ENCODE measurements around the gene CPVL. TPM values are rescaled to one million over a fixed set of nuclear protein-coding genes. Genes with fewer than 3 reads are reported as not detected.

Gene CPVL
- total RNA-seq = 10 to 100 TPM in 1 of 2 donors, 1 to 10 TPM in 1; 2.7 to 11.8 TPM

GRCh38 chr7:29146057-29146706 is at the start of gene CPVL:
Gene CPVL (minus strand): TSS chr7:29146537. CDS start chr7:29121061, 25,476 bp downstream.
- Histone ChIP-seq H3K4me1 (peaks cover 0 to 19% of the 10 kb centered on the region in 2 donors), H3K4me3 (peak within 1 kb of the TSS; percentile 19 to 47), H3K9me3 (no peaks in the 10 kb centered on the region), H3K27ac (peak within 1 kb of the TSS; percentile 3 to 38), H3K36me3 (no peaks in the 10 kb centered on the region), H3K27me3 (no peaks in the 10 kb centered on the region)
- DNase-seq (ENCODE audit: low spot score) = peak; percentile 75
- TF ChIP-seq, protein P1, sequence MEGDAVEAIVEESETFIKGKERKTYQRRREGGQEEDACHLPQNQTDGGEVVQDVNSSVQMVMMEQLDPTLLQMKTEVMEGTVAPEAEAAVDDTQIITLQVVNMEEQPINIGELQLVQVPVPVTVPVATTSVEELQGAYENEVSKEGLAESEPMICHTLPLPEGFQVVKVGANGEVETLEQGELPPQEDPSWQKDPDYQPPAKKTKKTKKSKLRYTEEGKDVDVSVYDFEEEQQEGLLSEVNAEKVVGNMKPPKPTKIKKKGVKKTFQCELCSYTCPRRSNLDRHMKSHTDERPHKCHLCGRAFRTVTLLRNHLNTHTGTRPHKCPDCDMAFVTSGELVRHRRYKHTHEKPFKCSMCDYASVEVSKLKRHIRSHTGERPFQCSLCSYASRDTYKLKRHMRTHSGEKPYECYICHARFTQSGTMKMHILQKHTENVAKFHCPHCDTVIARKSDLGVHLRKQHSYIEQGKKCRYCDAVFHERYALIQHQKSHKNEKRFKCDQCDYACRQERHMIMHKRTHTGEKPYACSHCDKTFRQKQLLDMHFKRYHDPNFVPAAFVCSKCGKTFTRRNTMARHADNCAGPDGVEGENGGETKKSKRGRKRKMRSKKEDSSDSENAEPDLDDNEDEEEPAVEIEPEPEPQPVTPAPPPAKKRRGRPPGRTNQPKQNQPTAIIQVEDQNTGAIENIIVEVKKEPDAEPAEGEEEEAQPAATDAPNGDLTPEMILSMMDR (IDR thresholded peaks at IDR 0.05) = no peak

DNA sequence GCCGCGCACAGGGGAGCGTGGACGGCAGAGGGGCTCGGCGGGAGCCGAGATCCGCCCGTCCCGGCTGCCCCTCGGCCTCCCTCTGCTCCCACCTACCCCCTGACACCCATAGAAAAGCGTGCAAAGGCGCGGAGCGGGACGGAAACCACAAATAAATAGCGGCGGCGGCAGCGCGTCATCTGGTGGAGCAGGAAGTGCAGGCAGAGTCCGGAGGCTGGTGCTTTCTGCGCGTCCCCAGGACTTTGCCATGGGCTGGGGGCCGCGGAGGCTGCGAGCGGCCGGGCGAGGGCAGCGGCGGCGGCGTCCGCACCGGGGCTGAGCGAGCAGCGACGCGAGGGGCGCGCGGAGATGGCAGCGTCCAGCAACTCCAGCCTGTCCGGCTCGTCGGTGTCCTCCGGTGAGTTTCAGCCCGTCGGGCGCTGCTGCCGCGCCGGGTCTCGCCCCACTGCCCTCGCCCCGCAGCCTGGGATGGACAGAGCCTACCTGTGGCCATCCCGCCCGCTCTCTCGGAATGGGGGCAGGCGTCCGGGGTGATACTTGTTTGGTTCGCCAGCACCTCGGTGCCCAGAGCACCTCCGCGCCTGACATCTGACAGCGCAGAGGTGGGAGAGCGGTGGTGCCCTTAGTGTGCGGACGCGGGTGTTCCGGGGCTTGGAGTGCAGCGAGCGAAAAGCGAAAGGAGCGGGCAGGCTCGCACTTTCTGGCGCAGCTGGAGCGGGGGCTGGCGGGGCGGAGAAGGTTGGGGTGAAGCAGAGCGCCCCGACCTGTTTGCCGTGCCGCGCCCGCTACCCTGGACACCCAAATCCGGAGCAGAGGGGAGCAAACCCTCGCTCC is 48.5 kb upstream of the CPVL start, which contains the start of gene CHN2:
Gene CHN2, plus strand, starts transcription at position 182 of the 834 bp plus-strand sequence.
- Histone ChIP-seq H3K4me1 (peaks cover 0 to 19% of the 10 kb centered on the region in 2 donors), H3K27me3 (no peaks in the 10 kb centered on the region), H3K27ac (peak within 1 kb of the TSS in 1 of 2 donors; percentile 41), H3K9me3 (no peaks in the 10 kb centered on the region), H3K36me3 (no peaks in the 10 kb centered on the region), H3K4me3 (peak within 1 kb of the TSS; percentile 43 to 60)
- TF ChIP-seq, protein P1 (IDR thresholded peaks at IDR 0.05) = no peak
- peak; percentile 66 for DNase-seq (ENCODE audit: low spot score)

GRCh38 chr7:29194206-29194593 is 47.9 kb upstream of the CPVL start:
- no peaks in the 10 kb centered on the region for H3K36me3 ChIP-seq
- TF ChIP-seq, protein P1 (IDR thresholded peaks at IDR 0.05) = no peak
- DNase-seq (ENCODE audit: low spot score) = no peak
- no peaks in the 10 kb centered on the region for H3K27me3 ChIP-seq
- peak overlapping the region in 1 of 2 donors; percentile 41 for H3K27ac ChIP-seq
- H3K4me1 ChIP-seq = peaks cover 0 to 23% of the 10 kb centered on the region in 2 donors
- no peaks in the 10 kb centered on the region for H3K9me3 ChIP-seq
- H3K4me3 ChIP-seq = peak overlapping the region; percentile 43 to 60

DNA sequence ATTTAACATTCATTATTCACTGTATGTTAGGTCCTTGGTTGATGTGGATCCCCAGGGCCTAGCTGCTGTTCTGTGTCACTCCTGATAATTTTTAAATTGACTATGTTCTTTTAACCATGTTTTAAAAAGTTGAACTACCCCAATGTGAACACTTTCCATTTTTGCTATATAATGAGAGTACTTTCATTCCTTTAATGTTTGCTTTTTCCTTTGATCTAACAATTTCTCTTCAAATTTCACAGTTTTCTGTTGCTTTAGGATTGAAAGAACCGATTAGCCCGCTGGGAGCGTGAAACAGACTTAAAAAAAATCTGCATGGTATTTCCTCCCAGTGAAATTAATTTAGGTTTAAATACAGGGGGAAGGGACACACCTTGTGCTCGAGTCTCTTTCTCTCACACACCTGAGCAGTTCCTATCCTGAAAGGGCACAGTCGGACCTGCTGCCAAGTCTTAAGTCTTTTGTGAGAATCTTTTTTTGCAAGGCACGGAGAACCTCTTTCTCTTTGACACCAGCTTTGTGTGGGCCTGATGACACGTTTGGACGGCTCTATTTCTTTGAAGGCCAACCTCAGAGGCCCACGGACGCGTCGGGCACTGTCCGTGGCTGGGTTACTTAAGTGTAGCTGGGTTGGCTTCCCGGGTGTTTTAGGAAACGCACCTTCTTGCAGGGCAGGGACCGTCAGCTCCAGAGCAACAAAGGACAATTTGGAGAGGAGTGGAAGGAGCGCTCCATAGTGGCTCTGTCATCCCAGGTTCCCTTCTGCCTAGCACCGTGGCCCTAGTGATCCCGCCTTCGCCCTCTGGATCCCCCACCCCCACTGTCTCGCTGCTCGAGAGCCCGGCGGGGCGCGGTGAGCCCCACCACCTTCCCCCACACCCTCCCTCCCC is 47.2 kb upstream of the CPVL start:
- peaks cover 0 to 23% of the 10 kb centered on the region in 2 donors for H3K4me1 ChIP-seq
- no peak overlapping the region for H3K27ac ChIP-seq
- no peaks in the 10 kb centered on the region for H3K9me3 ChIP-seq
- no peaks in the 10 kb centered on the region for H3K27me3 ChIP-seq
- no peak for DNase-seq (ENCODE audit: low spot score)
- H3K36me3 ChIP-seq = no peaks in the 10 kb centered on the region
- TF ChIP-seq, protein P1 (IDR thresholded peaks at IDR 0.05) = no peak
- H3K4me3 ChIP-seq = peak overlapping the region; percentile 43 to 60

DNA sequence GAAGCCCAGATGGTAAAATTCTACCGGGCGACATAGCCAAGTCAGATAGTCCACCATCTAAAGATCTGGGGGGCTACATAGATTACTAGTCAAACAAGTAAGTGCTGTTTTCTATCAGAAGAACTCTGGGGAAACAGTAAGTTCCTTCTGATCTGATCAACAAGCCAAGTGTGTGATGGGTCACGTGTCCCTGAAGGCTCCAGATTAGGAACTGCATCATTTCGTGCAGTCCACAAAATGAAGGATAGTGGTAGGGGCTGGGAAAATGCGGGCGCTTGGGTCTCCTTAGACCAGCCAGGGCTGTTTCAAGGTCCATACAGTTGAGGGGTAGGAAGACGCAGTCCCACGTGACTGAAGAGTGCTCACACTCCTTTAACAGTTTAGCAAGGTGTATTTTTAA is 46.5 kb upstream of the CPVL start:
- Histone ChIP-seq H3K4me3 (no peak overlapping the region), H3K9me3 (no peaks in the 10 kb centered on the region), H3K4me1 (peaks cover 0 to 23% of the 10 kb centered on the region in 2 donors), H3K27ac (no peak overlapping the region), H3K27me3 (no peaks in the 10 kb centered on the region), H3K36me3 (no peaks in the 10 kb centered on the region)
- TF ChIP-seq, protein P1 (IDR thresholded peaks at IDR 0.05) = no peak
- no peak for DNase-seq (ENCODE audit: low spot score)

Measured in right atrium auricular region (tissue), 2 donors.